ENCODE measurements around the gene RSPH6A.

Gene RSPH6A

DNA sequence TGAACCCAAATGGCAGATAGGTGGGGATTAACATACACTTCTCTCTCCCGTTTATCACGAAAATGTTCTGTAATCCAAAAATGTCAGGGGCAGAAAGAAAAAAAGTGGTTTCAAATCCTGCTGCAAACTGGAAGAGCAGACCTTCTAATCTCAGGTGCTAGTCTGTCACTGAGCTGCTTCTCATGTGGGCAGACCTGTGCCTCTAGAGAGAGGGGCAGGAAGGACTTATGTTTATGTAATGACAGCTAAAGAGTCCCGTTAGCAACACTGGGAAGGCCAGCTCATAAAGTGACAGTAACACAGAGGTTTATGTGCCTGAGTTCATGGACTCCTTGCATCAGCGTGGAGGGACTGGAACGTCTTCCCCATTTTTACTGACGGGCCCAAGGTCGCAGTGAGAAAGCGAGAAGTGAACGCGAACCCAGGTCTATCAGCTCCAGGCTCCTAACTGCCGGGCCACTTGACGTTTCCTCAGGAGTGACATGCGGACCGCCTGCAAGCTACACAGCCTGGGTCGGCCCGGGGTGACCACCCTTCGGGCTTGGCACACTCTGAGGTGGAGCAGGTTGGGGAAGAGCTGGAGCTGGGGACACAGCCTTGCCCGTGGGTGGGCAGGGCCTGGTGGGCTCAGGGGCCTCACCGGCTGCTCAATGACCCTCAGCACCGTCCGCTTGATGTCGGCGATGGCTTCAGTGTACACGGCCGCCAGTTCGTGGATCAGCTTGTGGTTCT lies 9.6 kb upstream of the RSPH6A start:
- DNase-seq: no peak

DNA sequence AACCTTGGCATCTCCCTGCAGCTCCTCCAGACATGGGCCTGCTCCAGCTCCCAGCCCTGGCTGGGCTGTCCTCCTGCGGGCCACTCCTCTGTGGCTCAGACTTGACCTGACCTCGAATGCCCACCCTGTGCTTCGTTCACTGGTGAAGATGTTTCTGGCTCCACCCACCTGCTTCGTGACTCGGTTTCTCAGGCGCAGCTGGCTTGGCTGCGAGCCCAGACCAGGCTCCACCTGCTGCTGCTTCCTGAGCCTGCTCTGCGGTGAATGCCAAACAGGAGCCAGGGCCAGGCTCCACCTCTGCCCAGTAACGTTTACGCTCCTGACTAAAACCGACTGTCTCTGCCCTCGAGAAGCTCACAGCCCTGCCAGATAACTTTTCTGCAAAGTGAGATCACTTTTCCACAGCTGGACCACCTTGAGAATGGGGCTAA lies 8.9 kb upstream of the RSPH6A start:
- DNase-seq: no peak

DNA sequence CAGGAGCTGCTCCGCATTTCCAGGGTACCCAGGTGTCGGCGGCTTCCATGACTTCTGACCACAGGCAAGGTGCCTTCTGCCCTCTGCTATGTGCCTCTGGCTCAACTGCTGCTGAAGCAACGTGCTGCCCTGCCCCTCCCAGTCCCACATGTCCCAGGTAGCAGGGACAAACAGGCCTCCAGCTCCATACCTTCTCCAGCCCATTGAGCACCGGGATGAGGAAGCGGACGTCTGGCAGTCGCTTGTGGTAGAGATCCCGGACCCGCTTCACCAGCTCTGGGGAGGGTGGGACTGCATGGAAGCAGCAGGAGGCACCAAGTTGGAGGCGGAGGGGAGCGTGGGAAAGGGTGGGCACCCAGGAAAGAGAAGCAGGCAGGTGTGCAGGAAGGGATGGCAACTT lies 8.1 kb upstream of the RSPH6A start:
- no peak for DNase-seq

DNA sequence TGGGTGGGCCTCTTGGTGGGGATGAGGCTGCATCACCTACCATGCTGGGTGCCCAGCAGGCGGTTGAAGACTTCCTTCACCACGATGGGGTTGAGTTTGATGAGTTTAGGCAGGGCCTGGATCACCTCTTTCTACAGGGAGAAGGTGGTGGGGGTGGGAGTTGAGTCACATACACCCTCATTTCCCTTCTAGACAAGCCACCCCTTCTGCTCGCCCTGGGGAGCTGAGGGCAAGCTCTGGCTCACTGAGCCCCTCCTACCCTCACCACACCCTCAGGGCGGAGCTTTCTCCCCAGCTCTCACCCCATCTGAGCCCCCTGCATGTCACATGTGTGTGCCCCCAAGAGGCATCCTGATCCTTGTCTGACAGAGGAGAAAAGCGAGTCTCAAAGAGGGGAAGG lies 7.6 kb upstream of the RSPH6A start:
- DNase-seq: no peak

DNA sequence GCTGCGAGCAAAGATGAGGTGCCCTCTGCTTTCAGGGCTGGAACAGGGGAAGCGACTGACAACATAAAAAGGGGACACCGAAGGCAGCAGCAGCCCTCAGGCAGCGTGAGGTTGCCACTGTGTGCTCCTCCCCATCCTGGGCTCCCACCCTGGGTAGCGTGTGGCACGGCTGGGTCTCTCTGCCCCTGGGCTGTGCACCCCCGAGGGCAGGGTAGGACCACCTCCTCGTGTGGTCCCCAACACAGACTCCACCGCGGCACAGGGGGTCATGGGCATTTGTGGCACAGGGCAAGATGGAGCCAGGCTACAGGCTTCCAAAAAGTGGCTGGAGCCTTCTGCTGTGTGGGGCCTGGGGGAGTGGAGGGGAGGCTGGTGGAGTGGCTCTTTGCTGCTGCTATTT lies 6.5 kb upstream of the RSPH6A start:
- no peak for DNase-seq

DNA sequence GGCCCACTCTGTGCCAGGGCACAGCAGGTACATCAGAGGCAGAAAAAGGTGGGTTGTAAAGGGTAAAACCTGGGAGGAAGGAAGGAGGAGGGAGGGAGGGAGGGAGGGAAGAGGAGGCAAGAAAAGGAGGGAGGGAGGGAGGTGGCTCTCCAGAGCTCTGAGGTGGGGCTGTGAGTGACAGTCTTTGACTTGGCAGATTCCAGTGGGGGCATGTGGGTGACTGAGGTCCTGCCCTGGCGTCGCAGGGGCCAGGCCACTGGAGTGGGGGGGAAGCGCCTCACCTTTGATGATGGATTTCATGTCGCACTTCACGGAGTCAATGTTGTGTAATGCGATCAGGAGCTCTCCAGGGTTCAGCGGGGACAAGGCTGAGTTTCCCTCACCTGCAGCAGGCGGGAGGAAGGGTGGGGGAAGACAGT lies 6.0 kb upstream of the RSPH6A start:
- DNase-seq: no peak

DNA sequence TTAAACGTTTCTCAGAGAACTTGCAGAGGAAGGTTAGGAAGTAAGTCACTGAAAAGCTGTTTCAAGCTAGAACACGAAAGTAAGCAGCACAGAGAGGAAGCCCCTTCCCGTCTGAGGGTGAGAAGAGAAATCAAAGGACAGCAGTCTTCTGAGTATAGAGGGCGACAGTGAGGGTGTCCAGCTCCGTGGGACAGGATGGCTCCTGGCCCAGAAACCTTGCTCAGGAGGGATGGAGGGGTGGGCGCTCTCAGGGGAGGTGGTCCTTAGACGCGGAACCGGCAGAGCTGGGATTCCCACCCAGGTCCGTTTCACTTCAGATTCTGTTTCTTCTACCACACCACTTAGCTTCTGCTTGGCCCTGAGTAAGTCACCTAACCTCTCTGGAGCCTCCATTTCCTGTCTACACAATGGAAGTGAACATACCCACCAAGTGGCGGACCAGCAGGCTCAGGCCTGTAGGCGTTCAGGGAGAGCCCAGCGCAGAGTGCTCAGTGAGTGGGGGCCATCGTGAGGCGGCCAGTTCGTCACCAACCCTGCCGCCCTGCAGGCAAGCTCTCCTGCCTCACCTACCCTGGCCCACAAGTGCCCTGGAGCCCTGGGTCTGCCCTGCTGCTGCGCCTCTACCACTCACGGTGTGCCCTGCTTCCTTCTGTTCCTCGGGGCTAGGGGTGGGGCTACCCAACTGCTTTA lies 5.5 kb upstream of the RSPH6A start:
- no peak for DNase-seq

DNA sequence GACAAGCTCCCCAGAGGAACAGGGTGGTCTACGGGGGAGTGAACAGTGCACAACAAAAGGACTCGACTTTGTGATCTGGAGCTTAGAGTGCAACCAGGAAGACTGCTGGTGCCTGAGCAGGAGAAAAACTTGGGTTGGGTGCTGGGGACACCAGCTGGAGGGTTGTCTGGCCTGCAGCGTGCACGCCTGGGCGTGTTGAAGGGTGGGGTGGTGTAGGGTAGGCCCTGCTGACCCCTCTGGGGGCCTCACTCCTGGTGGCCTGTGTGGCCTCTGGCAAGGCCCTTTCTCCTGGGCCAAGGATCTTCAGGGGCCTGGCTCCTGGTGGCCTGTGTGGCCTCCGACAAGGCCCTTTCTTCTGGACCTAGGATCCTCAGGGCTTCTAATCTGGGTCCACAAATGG lies 4.7 kb upstream of the RSPH6A start:
- DNase-seq: no peak

DNA sequence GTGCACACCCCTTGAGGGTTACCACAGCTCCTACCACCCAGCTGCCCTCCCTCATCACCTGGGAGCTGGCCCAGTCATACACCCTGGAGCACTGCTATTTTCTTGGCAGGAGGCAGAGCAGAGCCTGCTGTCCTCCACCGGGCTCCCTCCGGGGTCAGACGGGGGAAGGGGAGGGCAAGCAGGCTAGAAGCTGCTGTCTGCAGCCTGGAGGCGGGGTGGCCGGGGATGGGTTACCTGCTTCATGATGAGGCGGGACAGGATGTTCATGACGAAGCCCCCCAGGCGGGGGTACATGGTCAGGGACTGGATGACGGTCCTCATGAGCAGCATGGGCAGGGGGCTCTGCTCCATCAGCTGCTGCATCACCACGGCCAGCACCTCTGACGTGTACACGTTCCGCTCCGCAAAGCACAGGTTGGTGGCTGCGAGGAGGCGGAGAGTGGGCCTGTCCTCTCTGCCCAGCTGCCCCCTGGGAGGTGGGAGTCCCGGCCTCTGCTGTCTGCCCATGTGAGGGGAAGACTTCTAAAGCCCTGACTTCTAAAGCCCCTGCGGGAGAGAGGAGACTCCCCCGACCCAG lies 2.7 kb upstream of the RSPH6A start:
- DNase-seq: no peak

DNA sequence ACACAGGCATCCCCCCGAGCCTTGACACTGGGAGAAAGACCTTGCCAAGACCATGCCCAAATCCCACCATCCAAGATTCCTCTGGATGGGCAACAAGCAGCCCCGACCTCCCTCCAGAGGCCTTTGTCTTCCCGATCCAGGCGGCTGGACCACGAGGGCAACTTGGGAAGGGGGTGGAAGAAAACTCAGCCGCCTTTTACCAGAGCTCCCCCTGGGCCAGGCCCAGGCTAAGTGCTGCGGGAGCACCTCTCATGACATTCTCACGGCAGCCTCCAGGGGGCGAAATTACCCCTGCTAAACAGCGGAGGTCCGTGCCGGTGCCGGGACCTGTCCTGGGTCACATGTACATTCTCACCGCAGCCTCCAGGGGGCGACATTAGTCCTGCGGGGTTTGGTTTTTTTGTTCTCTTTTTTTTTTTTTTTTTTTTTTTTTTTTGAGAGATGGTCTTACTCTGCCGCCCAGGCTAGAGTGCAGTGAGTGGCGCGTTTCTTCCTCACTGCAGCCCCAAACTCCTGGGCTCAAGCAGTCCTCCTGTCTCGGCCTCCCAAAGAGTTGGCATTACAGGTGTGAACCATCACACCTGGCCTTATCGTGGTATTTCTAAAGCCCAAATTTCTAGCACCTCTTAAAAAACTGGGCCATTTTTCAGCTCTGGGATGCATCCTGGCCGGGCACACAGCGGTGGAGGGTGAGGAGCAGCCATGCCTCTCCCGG lies 2.1 kb upstream of the RSPH6A start:
- DNase-seq: peak; percentile 97

DNA sequence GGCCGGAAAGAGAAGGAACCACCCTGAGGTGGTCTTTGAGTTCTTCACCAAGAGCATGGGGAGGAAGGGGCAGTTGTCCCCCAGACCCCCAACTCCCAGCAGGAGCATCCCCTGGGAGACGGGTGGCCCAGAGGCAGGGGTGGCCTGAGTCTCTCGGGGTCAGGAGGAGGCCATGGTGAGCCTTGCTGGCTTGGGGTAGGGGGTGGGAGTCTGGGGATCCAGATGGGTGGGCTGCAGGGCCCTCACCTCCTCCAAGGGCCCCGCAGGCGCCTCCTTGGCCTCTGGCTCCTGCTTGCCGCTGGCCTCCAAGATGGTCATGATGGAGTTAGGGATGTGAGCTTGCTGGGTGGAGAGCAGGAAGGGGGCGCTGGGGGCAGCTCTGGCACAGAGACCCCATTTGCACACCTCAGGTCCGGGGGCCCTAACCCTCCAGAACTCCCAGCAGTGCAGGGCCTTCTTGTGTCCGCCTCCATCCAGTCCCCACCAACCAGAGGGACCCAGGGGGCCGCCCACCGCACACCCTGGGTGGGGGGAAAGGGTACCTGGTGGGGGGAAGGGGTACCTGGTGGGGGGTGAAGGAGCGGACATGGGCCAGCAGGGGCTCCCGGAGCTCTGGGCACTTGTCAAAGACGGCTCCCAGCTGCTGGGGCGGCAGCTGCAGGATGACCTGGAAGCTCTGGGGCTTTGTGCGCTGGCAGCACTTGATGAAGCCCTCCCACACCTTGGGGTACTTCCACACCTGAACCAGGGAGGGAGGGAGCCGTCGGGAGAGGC lies 1.3 kb upstream of the RSPH6A start:
- DNase-seq: no peak

DNA sequence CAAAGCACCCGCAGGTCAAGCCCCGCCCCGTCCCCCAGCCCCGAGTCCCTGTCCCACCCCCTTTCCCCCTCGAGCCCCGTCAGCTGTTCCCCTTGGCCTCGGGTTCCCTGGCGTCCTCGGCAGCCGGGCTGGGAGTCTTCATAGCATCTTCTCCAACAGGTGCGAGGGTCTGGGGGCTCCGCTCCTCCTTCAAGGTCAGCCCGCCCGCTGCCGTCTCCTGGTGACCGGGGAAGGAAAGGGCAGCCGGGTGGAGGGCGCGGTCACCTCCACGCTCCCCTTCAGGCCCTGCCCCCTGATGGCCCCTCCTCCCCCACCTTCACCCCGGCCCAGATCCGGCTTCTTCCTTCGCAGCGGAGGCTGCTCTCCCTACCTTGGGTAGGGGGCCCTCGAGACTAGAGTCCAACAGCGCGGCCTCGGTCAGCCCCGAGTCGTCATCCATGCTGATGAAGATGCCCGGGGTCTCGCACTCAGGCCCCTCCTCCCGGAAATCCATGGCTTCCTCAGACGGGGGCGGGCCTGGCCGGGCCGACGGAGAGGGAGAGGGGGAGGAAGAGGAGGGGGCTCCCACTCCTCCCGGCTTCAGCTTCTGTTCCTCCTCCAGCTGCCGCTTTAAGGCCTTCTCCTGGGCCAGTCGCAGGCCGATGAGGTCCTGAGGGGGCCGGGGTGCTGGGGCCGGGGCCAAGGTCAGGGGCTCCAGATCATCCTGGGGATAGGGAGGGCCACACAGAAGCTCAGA lies 541 bp upstream of the RSPH6A start:
- DNase-seq: no peak

DNA sequence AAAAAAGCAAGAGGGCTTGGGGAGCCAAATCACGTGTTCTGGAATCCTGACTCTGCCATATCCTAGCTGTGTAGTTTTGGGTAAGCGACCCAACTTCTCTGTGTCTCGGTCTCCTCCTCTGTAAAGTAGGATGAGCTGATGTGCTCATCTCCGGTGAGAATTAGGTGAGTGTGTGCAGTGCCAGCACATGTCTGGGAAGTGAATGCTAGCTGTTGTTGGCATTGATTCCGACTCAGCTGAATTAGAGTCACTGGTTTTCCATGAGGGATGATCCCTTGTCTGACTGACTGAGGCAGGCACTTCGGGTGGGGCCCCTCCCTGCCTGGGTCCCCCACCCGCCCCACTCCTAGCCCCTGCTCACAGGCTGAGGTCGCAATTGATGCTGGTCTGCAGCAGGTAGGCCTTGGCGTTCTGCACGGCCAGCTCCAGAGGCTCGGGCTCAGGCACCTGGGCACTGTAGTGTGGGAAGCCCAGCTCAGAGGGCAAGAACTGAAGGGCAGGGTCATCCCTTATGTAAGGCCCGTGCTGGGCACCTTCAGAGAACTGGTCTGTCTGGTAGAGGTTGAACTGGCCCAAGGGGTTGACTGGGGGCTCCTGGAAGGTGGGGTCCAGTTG lies 835 bp downstream of the RSPH6A start:
- no peak for DNase-seq

DNA sequence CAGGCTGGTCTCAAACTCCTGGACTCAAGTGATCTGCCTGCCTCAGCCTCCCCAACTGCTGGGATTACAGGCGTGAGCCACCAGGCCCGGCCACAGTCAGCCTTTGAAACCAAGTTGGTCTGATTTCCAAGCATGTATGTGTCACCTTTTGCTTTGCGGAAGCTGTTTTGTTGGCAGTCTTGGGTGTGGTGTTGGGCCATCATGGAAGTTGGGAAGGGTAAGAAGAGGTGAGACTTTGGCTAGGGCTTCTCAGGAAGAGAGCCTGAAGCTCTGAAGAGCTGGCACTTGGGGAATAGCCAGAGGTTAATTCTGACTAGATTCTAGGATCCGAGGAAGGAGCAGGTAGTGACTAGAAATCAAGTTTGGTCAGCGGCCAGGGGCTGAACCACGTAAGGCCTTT lies 2.8 kb downstream of the RSPH6A start:
- no peak for DNase-seq

DNA sequence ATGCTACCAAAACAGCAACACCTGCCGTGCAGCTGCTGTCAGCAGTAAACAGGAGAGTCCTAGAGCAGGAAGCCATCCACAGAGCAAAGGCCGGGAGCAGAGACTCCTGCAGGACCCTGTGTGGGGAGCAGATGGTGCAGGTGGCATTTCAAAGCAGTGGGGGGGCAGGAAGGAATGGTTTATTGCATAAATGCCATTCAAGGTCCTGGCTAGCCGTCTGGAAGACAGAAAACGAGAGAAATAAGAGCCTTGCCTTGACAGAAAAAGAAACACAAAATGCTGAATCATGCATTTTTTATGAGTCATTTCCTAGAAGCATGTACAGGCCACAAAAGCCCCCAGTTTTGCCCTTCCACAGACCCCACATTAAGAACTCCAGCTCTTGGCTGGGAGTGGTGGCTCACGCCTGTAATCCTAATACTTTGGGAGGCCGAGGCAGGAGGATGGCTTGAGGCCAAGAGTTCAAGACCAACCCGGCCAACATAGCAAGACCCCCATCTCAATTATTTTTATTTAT lies 5.4 kb downstream of the RSPH6A start:
- DNase-seq: peak; percentile 39

DNA sequence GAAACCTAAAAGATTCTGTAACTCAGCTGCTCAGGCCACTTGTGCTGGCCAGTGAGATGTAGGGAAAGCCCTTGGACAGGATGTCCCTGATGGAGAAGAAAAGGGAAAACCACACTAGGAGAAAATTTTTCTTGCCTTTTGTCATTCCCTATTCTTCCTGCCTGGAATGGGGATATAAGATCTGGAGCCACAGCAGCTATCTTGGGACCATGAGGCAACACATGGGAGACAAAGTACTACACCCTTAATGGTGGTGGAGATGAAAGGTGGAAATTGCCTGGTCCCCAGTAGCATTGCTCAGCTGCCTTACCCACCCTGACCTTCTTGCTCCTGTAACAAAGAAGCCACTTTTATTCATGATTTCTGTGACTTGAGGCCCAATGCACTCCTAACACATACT lies 9.4 kb downstream of the RSPH6A start:
- no peak for DNase-seq

DNA sequence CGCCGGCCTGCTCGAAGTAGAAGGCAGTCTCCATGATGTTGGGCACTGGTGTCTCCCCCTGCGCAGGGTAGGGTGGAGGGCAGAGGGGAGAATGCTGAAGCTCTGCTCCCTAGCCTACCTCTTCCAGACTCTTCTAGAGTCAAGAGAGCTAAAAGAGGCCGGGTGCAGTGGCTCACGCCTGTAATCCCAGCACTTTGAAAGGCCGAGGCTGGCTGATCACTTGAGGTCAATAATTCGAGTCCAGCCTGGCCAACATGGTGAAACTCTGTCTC lies 10.2 kb downstream of the RSPH6A start:
- DNase-seq: no peak

DNA sequence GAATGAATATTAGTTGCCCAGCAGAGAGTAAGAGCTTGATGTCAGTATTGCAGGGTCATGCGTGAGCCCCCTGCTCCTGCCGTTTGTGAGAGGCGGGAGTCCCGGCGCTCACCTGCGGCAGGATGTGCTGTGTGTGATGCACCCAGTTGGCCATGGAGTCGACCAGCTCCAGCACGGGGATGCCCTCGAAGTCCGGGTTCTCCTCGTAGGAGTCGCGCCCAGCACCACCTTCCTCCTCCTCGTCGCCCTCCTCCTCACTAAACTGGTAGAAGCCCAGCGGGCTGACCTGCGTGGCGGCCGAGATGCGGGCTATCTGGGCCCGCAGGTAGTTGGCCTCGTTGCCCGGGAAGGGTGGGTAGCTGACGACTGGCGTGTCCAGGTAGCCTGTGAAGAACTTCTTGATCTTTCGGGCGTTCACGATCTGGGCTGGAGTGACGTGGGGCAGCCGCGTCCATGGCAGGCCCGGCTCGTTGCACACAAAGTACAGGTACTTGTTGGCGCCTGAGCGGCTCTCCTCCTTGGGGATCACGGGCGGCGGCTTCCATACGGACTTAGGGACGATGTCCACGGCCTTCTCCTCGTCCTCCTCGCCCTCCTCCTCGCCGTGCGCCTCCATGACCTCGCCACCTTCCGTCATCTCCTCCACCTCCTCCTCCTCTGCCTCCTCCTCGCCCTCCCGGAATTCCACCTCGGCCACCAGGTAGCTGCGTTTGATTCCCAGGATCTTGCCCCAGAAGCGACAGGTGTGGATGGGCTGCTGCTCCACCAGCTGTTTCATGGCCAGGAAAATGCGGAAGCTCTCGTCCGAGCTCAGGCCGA lies 10.8 kb downstream of the RSPH6A start:
- DNase-seq: no peak

DNA sequence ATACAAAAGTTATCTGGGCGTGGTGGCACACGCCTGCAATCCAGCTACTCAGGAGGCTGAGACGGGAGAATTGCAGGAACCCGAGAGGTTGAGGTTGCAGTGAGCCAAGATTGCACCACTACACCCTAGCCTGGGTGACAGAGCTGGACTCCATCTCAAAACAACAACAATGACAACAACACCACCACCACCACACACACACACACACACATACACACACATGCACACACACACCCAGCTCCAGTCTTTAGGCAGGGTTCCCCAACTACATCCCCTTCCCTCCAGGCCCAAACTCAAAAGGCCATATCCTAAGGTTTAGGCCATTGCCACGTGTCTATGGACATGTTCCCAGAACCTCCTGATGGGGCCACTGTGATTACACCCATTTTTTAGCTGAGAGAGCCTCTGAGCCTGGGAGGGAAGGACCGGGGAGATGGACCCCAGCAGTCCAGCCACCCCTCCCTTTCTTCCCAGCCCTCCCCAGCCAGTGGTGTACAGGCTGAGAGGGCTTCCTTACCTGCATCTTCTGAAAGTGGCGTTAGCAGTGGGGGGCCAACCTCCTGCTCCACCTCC lies 13.4 kb downstream of the RSPH6A start:
- no peak for DNase-seq

DNA sequence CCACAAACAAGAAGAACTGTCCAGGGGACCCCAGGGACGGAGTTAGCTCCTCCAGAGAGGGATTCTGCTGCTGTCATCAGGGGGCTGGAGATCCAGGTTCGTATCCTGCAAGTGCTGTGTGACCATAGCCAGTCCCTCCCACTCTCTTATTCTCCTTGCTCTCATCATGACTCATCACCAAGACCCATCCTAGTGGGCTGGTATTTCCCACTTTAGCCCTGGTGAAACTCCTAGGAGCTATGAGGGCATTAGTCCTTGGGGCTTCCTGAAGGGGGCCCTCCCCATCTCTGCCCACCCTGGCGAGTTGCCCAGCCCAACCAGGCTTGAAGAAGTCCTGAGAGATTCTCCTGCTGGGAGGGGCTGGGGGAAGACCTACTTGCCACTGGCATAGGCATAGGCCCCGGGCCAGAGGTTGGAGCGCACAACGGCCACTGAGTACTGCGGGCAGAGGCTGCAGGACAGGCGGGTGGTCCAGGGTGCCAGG lies 15.0 kb downstream of the RSPH6A start:
- DNase-seq: peak; percentile 44
